Measurements from ENCODE around the gene SV2B. TPM values are rescaled to one million over a fixed set of nuclear protein-coding genes. Genes with fewer than 3 reads are reported as not detected.
A peak's percentile ranks its signal among the peaks of the same experiment; 100 is the strongest.

The SV2B gene
- total and polyA plus RNA-seq, 2 experiments from 2014 or later, result 0.06 to 0.76 TPM

DNA sequence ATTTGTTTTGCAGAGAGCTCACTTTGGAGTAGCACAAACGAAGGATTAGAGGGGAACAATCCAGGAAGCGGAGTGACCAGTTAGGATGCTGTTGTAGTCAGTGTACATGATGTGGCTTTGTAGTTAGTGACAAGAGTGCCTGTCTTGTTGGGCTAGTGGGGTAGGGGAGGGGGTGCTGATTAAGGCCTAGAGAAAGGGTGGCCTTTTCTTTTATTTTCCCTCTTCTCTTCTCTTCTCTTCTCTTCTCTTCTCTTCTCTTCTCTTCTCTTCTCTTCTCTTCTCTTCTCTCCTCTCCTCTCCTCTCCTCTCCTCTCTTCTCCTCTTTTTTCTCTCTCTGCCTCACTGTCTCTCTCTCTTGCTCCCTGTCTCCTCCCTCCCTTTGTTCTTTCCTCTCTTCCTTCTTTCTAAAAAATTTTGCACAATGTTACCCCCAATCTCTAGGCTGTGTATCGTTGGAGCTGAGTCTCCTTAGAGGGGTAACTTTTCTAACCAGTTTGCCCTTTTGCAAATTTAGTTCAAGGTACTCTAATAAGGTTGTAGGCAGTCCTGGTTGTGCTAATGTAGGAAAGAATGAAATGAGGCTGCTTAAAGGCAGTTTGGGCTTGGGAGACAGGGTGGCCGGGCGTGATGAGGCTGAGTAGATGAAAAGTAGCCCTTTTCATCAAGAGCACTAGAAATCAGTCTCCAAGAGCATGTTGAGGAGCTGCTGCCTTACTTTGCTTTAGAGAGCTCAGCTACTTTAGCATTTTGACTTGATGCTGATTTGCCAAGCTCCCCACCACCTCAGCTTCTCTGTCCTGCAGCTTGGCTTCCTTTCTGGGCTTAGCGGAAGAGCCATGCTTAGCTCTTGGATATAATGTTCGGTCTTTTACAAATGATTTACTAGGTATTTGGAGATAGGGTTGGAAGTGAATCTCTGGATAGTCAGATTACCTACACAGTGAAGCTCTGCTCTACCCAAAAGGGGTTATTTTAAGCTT, 58.6 kb downstream of the SV2B start:
- H3K36me3 ChIP-seq (ENCODE audit: insufficient read depth), result no peaks in the 10 kb centered on the region
- no peak for ATAC-seq
- H3K4me3 Mint-ChIP-seq, result no peak overlapping the region
- 0 out of 2 replicates have a peak, but pooled peaks cover 4% of the 10 kb centered on the region for H3K9me2 ChIP-seq (ENCODE audit: insufficient read depth)
- no peaks in the 10 kb centered on the region for H3K36me3 Mint-ChIP-seq (ENCODE audit: low read depth)
- peaks cover 5% of the 10 kb centered on the region; the same call in 1 of the 3 replicates for H3K4me1 Mint-ChIP-seq
- H3K27ac Mint-ChIP-seq, result no peak overlapping the region
- TF ChIP-seq JUNB (IDR thresholded peaks at IDR 0.05; ENCODE audit: unreplicated experiment), result no peak
- no peak for TF ChIP-seq ZNF114 (CRISPR knock-in tag; IDR thresholded peaks at IDR 0.05)
- TF ChIP-seq EZH2 (IDR thresholded peaks at IDR 0.05; ENCODE audit: low read depth, unreplicated experiment), result no peak
- TF ChIP-seq, protein P1, sequence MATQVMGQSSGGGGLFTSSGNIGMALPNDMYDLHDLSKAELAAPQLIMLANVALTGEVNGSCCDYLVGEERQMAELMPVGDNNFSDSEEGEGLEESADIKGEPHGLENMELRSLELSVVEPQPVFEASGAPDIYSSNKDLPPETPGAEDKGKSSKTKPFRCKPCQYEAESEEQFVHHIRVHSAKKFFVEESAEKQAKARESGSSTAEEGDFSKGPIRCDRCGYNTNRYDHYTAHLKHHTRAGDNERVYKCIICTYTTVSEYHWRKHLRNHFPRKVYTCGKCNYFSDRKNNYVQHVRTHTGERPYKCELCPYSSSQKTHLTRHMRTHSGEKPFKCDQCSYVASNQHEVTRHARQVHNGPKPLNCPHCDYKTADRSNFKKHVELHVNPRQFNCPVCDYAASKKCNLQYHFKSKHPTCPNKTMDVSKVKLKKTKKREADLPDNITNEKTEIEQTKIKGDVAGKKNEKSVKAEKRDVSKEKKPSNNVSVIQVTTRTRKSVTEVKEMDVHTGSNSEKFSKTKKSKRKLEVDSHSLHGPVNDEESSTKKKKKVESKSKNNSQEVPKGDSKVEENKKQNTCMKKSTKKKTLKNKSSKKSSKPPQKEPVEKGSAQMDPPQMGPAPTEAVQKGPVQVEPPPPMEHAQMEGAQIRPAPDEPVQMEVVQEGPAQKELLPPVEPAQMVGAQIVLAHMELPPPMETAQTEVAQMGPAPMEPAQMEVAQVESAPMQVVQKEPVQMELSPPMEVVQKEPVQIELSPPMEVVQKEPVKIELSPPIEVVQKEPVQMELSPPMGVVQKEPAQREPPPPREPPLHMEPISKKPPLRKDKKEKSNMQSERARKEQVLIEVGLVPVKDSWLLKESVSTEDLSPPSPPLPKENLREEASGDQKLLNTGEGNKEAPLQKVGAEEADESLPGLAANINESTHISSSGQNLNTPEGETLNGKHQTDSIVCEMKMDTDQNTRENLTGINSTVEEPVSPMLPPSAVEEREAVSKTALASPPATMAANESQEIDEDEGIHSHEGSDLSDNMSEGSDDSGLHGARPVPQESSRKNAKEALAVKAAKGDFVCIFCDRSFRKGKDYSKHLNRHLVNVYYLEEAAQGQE (IDR thresholded peaks at IDR 0.05; ENCODE audit: unreplicated experiment), result no peak
- TF ChIP-seq, protein P2, sequence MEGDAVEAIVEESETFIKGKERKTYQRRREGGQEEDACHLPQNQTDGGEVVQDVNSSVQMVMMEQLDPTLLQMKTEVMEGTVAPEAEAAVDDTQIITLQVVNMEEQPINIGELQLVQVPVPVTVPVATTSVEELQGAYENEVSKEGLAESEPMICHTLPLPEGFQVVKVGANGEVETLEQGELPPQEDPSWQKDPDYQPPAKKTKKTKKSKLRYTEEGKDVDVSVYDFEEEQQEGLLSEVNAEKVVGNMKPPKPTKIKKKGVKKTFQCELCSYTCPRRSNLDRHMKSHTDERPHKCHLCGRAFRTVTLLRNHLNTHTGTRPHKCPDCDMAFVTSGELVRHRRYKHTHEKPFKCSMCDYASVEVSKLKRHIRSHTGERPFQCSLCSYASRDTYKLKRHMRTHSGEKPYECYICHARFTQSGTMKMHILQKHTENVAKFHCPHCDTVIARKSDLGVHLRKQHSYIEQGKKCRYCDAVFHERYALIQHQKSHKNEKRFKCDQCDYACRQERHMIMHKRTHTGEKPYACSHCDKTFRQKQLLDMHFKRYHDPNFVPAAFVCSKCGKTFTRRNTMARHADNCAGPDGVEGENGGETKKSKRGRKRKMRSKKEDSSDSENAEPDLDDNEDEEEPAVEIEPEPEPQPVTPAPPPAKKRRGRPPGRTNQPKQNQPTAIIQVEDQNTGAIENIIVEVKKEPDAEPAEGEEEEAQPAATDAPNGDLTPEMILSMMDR (conservative IDR thresholded peaks at IDR 0.05; ENCODE audit: low read depth in 2 of 2), result no peak
- TF ChIP-seq, protein P3, sequence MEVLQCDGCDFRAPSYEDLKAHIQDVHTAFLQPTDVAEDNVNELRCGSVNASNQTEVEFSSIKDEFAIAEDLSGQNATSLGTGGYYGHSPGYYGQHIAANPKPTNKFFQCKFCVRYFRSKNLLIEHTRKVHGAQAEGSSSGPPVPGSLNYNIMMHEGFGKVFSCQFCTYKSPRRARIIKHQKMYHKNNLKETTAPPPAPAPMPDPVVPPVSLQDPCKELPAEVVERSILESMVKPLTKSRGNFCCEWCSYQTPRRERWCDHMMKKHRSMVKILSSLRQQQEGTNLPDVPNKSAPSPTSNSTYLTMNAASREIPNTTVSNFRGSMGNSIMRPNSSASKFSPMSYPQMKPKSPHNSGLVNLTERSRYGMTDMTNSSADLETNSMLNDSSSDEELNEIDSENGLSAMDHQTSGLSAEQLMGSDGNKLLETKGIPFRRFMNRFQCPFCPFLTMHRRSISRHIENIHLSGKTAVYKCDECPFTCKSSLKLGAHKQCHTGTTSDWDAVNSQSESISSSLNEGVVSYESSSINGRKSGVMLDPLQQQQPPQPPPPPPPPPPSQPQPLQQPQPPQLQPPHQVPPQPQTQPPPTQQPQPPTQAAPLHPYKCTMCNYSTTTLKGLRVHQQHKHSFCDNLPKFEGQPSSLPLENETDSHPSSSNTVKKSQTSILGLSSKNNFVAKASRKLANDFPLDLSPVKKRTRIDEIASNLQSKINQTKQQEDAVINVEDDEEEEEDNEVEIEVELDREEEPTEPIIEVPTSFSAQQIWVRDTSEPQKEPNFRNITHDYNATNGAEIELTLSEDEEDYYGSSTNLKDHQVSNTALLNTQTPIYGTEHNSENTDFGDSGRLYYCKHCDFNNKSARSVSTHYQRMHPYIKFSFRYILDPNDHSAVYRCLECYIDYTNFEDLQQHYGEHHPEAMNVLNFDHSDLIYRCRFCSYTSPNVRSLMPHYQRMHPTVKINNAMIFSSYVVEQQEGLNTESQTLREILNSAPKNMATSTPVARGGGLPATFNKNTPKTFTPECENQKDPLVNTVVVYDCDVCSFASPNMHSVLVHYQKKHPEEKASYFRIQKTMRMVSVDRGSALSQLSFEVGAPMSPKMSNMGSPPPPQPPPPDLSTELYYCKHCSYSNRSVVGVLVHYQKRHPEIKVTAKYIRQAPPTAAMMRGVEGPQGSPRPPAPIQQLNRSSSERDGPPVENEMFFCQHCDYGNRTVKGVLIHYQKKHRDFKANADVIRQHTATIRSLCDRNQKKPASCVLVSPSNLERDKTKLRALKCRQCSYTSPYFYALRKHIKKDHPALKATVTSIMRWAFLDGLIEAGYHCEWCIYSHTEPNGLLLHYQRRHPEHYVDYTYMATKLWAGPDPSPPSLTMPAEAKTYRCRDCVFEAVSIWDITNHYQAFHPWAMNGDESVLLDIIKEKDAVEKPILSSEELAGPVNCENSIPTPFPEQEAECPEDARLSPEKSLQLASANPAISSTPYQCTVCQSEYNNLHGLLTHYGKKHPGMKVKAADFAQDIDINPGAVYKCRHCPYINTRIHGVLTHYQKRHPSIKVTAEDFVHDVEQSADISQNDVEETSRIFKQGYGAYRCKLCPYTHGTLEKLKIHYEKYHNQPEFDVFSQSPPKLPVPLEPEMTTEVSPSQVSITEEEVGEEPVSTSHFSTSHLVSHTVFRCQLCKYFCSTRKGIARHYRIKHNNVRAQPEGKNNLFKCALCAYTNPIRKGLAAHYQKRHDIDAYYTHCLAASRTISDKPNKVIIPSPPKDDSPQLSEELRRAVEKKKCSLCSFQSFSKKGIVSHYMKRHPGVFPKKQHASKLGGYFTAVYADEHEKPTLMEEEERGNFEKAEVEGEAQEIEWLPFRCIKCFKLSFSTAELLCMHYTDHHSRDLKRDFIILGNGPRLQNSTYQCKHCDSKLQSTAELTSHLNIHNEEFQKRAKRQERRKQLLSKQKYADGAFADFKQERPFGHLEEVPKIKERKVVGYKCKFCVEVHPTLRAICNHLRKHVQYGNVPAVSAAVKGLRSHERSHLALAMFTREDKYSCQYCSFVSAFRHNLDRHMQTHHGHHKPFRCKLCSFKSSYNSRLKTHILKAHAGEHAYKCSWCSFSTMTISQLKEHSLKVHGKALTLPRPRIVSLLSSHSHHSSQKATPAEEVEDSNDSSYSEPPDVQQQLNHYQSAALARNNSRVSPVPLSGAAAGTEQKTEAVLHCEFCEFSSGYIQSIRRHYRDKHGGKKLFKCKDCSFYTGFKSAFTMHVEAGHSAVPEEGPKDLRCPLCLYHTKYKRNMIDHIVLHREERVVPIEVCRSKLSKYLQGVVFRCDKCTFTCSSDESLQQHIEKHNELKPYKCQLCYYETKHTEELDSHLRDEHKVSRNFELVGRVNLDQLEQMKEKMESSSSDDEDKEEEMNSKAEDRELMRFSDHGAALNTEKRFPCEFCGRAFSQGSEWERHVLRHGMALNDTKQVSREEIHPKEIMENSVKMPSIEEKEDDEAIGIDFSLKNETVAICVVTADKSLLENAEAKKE (CRISPR knock-in tag; IDR thresholded peaks at IDR 0.05), result no peak
- TF ChIP-seq NANOG (IDR thresholded peaks at IDR 0.05; ENCODE audit: borderline replicate concordance), result no peak
- no peak for TF ChIP-seq CREB1 (CRISPR knock-in tag; IDR thresholded peaks at IDR 0.05; ENCODE audit: low read depth)
- no peak for TF ChIP-seq ZNF331 (CRISPR knock-in tag; IDR thresholded peaks at IDR 0.05; ENCODE audit: low read depth)
- no peak for TF ChIP-seq POLR2AphosphoS5 (IDR thresholded peaks at IDR 0.05; ENCODE audit: low read depth)
- no peak for TF ChIP-seq STAT1 (IDR thresholded peaks at IDR 0.05; ENCODE audit: unreplicated experiment)
- TF ChIP-seq EZH2phosphoT487 (IDR thresholded peaks at IDR 0.05; ENCODE audit: unreplicated experiment), result no peak
- TF ChIP-seq, protein P4, sequence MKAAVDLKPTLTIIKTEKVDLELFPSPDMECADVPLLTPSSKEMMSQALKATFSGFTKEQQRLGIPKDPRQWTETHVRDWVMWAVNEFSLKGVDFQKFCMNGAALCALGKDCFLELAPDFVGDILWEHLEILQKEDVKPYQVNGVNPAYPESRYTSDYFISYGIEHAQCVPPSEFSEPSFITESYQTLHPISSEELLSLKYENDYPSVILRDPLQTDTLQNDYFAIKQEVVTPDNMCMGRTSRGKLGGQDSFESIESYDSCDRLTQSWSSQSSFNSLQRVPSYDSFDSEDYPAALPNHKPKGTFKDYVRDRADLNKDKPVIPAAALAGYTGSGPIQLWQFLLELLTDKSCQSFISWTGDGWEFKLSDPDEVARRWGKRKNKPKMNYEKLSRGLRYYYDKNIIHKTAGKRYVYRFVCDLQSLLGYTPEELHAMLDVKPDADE (IDR thresholded peaks at IDR 0.05), result no peak
- no peaks in the 10 kb centered on the region for H4K20me1 ChIP-seq (replicated peaks; ENCODE audit: insufficient read depth)
- H3K27me3 Mint-ChIP-seq (ENCODE audit: insufficient read depth, low read depth, poor library complexity), result peaks cover 4% of the 10 kb centered on the region
- H3K4me3 ChIP-seq, result no peak overlapping the region
- H3K27ac ChIP-seq (ENCODE audit: low read depth), result no peak overlapping the region
- no peak overlapping the region for H3K4me2 ChIP-seq
- H3K79me2 ChIP-seq (replicated peaks; ENCODE audit: insufficient read depth), result no peaks in the 10 kb centered on the region
- H3K4me1 ChIP-seq (ENCODE audit: insufficient read depth), result no peaks in the 10 kb centered on the region
- peak overlapping the region; percentile 59; the same call in 1 of the 2 replicates for H2AFZ ChIP-seq
- H3K9me3 Mint-ChIP-seq, result peaks cover 4% of the 10 kb centered on the region; the same call in 1 of the 3 replicates
- no peaks in the 10 kb centered on the region for H3K27me3 ChIP-seq (ENCODE audit: insufficient read depth)
- no peak for DNase-seq (ENCODE audit: low spot score)
- H3F3A ChIP-seq (replicated peaks; ENCODE audit: low read depth), result no peaks in the 10 kb centered on the region
